Heart left ventricle (tissue), 16 donors: ENCODE results near the gene TOP2B. TPM values are rescaled to one million over a fixed set of nuclear protein-coding genes. Genes with fewer than 3 reads are reported as not detected.

ENCODE experiments used
- ATAC-seq, 4 donors: fragments of 200-7000 bp; cut with Tn5 transposase; one replicate each; pipeline ENCODE4 v1.9.1; 2020 to 2022; ENCODE audit warnings: moderate library complexity in 4 of 4, mild to moderate bottlenecking in 3 of 4, moderate number of reproducible peaks in 1 of 4
- DNase-seq, 5 donors: peaks; one replicate each; pipeline ENCODE4 v3.0.0-alpha.2; 2020
- H3K27ac ChIP-seq, 12 donors: fragments of 200-600 bp; sonication (generic) in 4 of 12; one replicate each; pipeline versions ENCODE4 v1.5.0 to v1.8.0; 2016 to 2022; ENCODE audit warnings: mild to moderate bottlenecking in 2 of 12
- H3K27me3 ChIP-seq, 9 donors: fragments of 200-600 bp; sonication (generic) in 2 of 9; one replicate each; pipeline versions ENCODE4 v1.5.1 to v1.8.0; 2016 to 2022; ENCODE audit warnings: mild to moderate bottlenecking in 3 of 9
- H3K36me3 ChIP-seq, 9 donors: fragments of 200-600 bp; sonication (generic) in 2 of 9; one replicate each; pipeline versions ENCODE4 v1.5.0 to v1.8.0; 2018 to 2022; ENCODE audit warnings: mild to moderate bottlenecking in 2 of 9
- H3K4me1 ChIP-seq, 12 donors: fragments of 200-600 bp; sonication (generic) in 4 of 12; one replicate each; pipeline versions ENCODE4 v1.5.0 to v1.8.0; 2016 to 2022; ENCODE audit warnings: mild to moderate bottlenecking in 3 of 12
- H3K4me3 ChIP-seq, 12 donors: fragments of 200-600 bp; sonication (generic) in 4 of 12; one replicate each; pipeline versions ENCODE4 v1.5.0 to v1.8.0; 2017 to 2022; ENCODE audit warnings: mild to moderate bottlenecking in 9 of 12, moderate library complexity in 4 of 12
- H3K9me3 ChIP-seq, 12 donors: fragments of 200-600 bp; sonication (generic) in 4 of 12; one replicate each; pipeline versions ENCODE4 v1.5.0 to v1.8.0; 2016 to 2022; ENCODE audit warnings: mild to moderate bottlenecking in 1 of 12
- POLR2A ChIP-seq, 2 donors: fragments of 450-650 bp; IDR thresholded peaks; one replicate each; pipeline ENCODE4 v1.6.1; 2017; ENCODE audit warnings: antibody characterized with exemption in 2 of 2, mild to moderate bottlenecking in 2 of 2, moderate library complexity in 2 of 2
- WGBS, 4 donors: extraction: QIAGEN DNeasy Blood & Tissue Kit in 2 of 4; methylation state at CpG; one replicate each; pipeline versions ENCODE4 v1.1.5 to v1.1.7; 2013 to 2018; 5-methylcytosine and 5-hydroxymethylcytosine counted together
- intact Hi-C, 10 donors: fragments of 100-400 bp; cut with DNase I; formaldehyde crosslinking; loops; one replicate each; pipeline versions ENCODE4 v1.11.1 to v1.14.2; 2022
- polyA plus RNA-seq, 2 donors: library from polyadenylated mRNA; stranded (reverse); fragments of 200-250 nt; gene quantifications; one replicate each; pipeline ENCODE4 v1.2.3, GENCODE V29; 2013
- total RNA-seq, 9 donors: library from RNA; depleted of rRNA in 2 of 9; stranded (reverse); fragments of >200 nt in 2 of 9; fragmentation: NEBNext Ultra II Directional in 3 of 9; extraction: Animal tissue kit (Norgen Biotek cat#: 25700) in 3 of 9; gene quantifications; one replicate each; pipeline versions ENCODE4 v1.1.0 to v1.2.4, GENCODE V29; 2016 to 2023
- TF ChIP-seq, protein P1 (sequence below), 12 donors: fragments of 200-600 bp; sonication (generic) in 4 of 12; IDR thresholded peaks; one replicate each; pipeline versions ENCODE4 v1.5.0 to v1.8.0; 2018 to 2022; ENCODE audit warnings: antibody characterized with exemption in 12 of 12, mild to moderate bottlenecking in 5 of 12
- donor health status: ischemic (EF 13 %, LVEDD 7.1; RV severe dilation, severe dysfunction).
- donor health status: healthy with polysubstance abuse.
- donor health status: DM: no; HTN: yes; CAD: no.
- donor health status: DM: no; HTN: no; CAD: no.
- donor health status: ischemic (EF 25% LVEDD 6.9; RV normal size, moderate dysfunction).
- donor health status: ischemic (EF 25% LVEDD 5.7; RV mildly dilated, moderate dysfunction).
- donor health status: healthy.
- donor health status: DM: yes; HTN: yes; CAD: no.
- donor health status: ischemic (EF 35%, LVEDD 5.7; RV mildly dilated, moderate dysfunction).
- donor health status: nonischemic (EF 11% LVEDD 7.7; RV severe dilation, severe dysfunction).
- donor health status: DM: yes; HTN: yes; CAD: no.
- donor health status: PGD.
- donor health status: ischemic (EF 29% LVEDD 5.4; RV normal size, mild dysfunction).
- donor health status: nonischemic (EF 23%, LVEDD 6.1; RV moderate dilation, normal function).

TOP2B gene
- total and polyA plus RNA-seq, 11 donors, result 33.1 to 124 (median 91.0) TPM

DNA sequence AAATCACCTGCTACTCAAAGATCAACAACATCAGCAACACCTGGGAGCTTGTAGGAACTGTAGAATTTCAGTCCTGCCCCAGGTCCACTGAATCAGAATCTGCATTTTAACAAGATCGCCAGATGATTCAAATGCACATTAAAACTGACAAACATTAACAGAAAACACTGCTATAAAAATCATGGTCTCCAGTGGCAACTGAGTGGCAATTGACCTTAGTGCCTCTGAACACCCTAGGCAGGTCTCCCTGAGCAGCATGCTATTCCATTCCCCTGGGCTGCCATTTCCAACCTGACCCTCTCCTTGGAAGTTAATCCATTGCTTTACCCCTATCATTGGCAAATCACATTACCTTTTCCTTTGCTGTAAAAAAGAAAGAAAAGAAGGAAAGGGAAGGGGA lies 23.0 kb upstream of the TOP2B start:
- no peak for DNase-seq
- WGBS, 4 donors, result 83 to 100% (median 94%) methylated on average over 1 of the region's 1 CpG

DNA sequence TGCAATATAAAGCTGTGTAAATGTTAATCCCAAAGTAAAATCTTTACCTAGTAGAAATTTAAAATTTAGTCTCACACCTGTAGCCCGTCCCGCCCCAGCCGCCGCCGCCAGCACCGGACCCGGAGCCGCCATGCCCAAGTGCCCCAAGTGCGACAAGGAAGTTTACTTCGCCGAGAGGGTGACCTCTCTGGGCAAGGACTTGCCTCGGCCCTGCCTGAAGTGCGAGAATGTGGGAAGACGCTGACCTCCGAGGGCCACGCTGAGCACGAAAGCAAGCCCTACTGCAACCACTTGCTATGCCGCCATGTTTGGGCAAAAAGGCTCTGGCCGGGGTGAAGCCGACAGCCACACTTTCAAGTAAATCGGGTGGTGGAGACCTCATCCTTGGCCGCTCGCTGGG lies 22.1 kb upstream of the TOP2B start:
- Histone ChIP-seq H3K27me3 (no peaks in the 10 kb centered on the region), H3K4me1 (no peaks in the 10 kb centered on the region), H3K9me3 (no peaks in the 10 kb centered on the region), H3K27ac (no peak overlapping the region), H3K4me3 (no peak overlapping the region), H3K36me3 (no peaks in the 10 kb centered on the region)
- DNase-seq, result no peak
- TF ChIP-seq, protein P1, sequence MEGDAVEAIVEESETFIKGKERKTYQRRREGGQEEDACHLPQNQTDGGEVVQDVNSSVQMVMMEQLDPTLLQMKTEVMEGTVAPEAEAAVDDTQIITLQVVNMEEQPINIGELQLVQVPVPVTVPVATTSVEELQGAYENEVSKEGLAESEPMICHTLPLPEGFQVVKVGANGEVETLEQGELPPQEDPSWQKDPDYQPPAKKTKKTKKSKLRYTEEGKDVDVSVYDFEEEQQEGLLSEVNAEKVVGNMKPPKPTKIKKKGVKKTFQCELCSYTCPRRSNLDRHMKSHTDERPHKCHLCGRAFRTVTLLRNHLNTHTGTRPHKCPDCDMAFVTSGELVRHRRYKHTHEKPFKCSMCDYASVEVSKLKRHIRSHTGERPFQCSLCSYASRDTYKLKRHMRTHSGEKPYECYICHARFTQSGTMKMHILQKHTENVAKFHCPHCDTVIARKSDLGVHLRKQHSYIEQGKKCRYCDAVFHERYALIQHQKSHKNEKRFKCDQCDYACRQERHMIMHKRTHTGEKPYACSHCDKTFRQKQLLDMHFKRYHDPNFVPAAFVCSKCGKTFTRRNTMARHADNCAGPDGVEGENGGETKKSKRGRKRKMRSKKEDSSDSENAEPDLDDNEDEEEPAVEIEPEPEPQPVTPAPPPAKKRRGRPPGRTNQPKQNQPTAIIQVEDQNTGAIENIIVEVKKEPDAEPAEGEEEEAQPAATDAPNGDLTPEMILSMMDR (IDR thresholded peaks at IDR 0.05), result no peak
- no peak for TF ChIP-seq POLR2A (IDR thresholded peaks at IDR 0.05)
- intact Hi-C loops, result no loop called here
- ATAC-seq, result no peak
- WGBS, 4 donors, result 94 to 95% (median 94%) methylated on average over 22 to 23 of the region's 23 CpGs

More for the DNA sequence above, 23.0 kb upstream of the TOP2B start:
- ATAC-seq, result no peak
- Histone ChIP-seq H3K4me1 (no peaks in the 10 kb centered on the region), H3K4me3 (no peak overlapping the region), H3K9me3 (no peaks in the 10 kb centered on the region), H3K36me3 (no peaks in the 10 kb centered on the region), H3K27ac (no peak overlapping the region), H3K27me3 (no peaks in the 10 kb centered on the region)
- intact Hi-C loops, result no loop called here
- TF ChIP-seq, protein P1 (IDR thresholded peaks at IDR 0.05), result no peak
- TF ChIP-seq POLR2A (IDR thresholded peaks at IDR 0.05), result no peak

DNA sequence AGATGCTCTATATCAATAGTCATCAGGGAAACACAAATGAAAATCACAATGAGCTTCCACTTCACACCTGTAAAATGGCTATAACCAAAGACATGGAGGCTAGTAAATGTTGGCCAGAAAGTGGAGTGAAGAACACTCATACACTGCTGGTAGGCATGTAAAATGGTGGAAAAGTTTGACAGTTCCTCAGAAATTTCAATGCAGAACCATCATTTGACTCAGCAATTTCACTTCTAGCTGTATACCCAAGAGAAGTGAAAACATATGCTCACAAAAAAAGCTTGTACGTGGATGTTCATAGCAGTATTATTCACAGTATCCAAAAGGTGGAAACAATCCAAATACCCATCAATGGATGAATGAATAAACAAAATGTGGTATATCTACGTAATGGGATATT lies 19.2 kb upstream of the TOP2B start:
- intact Hi-C loops, result no loop called here
- H3K9me3 ChIP-seq, result no peaks in the 10 kb centered on the region
- WGBS, 4 donors, result 92 to 95% (median 93%) methylated on average over 2 of the region's 2 CpGs
- ATAC-seq (no peak), DNase-seq (no peak)
- H3K27me3 ChIP-seq, result no peaks in the 10 kb centered on the region
- H3K27ac ChIP-seq, result no peak overlapping the region
- H3K4me3 ChIP-seq, result no peak overlapping the region
- TF ChIP-seq POLR2A (IDR thresholded peaks at IDR 0.05), result no peak
- TF ChIP-seq, protein P1 (IDR thresholded peaks at IDR 0.05), result no peak
- no peaks in the 10 kb centered on the region for H3K36me3 ChIP-seq
- H3K4me1 ChIP-seq, result no peaks in the 10 kb centered on the region

DNA sequence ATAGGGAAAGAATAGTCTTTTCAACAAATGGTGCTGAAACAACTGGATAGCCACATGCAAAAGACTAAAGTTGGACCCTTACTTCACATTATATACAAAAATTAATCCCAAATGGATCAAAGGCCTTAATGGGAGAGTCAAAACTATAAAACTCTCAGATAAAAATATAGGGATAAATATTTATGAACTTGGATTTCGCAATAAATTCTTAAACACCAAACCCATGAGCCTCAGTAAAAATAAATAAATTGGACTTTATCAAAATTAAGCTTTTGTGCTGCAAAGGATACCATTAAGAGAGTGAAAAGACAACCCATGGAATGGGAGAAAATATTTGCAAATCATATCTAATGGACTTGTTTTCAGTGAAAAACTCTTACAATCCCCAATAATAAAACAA lies 18.7 kb upstream of the TOP2B start:
- Histone ChIP-seq H3K36me3 (no peaks in the 10 kb centered on the region), H3K27me3 (no peaks in the 10 kb centered on the region), H3K9me3 (no peaks in the 10 kb centered on the region), H3K4me3 (no peak overlapping the region), H3K27ac (no peak overlapping the region), H3K4me1 (no peaks in the 10 kb centered on the region)
- no peak for ATAC-seq
- DNase-seq, result no peak
- 90 to 100% (median 96%) methylated on average over 1 of the region's 1 CpG for WGBS, 4 donors
- intact Hi-C loops, result no loop called here
- no peak for TF ChIP-seq POLR2A (IDR thresholded peaks at IDR 0.05)
- TF ChIP-seq, protein P1 (IDR thresholded peaks at IDR 0.05), result no peak
